K562 (cell line): ENCODE measurements around the gene LIPT1. TPM values are rescaled to one million over a fixed set of nuclear protein-coding genes. Genes with fewer than 3 reads are reported as not detected.

Experiments used
- ATF2 ChIP-seq: sonication (generic); formaldehyde crosslinking; IDR thresholded peaks from 2 replicates; pipeline ENCODE4 v1.8.1; 2022; ENCODE audit warnings: missing genetic modification reagents
- BCL6 ChIP-seq: fragments of 250-450 bp; sonication (Bioruptor Pico); IDR thresholded peaks from 2 replicates; pipeline ENCODE4 v1.4.0; 2020
- C11orf30 ChIP-seq: fragments of 450-650 bp; IDR thresholded peaks from 2 replicates; pipeline ENCODE4 v1.6.1; 2016; ENCODE audit warnings: low read depth, mild to moderate bottlenecking
- CEBPZ ChIP-seq: fragments of 150-350 bp; IDR thresholded peaks from 2 replicates; pipeline ENCODE4 v1.6.1; 2014; ENCODE audit warnings: low read depth, mild to moderate bottlenecking, low read length, borderline replicate concordance
- CTCF ChIP-seq, 3 experiments: IDR thresholded peaks in 2 of 3; conservative IDR thresholded peaks in 1 of 3; 2 replicates each; pipeline ENCODE4 v1.5.1; 2011 to 2012; ENCODE audit warnings: low read length in 3 of 3, mild to moderate bottlenecking in 3 of 3, control low read depth in 2 of 3, improper control_type of control experiment in 1 of 3, inconsistent platforms in 1 of 3, low read depth in 1 of 3, mixed read lengths in 1 of 3, moderate library complexity in 1 of 3; ENCODE audit not compliant: insufficient read depth in 2 of 3
- ELK3 ChIP-seq: fragments of 450-650 bp; formaldehyde crosslinking; IDR thresholded peaks from 2 replicates; pipeline ENCODE4 v1.4.0; 2020; ENCODE audit warnings: mild to moderate bottlenecking
- HES1 ChIP-seq: fragments of 450-650 bp; IDR thresholded peaks from 2 replicates; pipeline ENCODE4 v1.6.1; 2016; ENCODE audit warnings: low read depth, mild to moderate bottlenecking, moderate library complexity
- HNRNPL ChIP-seq: fragments of 200-400 bp; formaldehyde crosslinking; IDR thresholded peaks from 2 replicates; pipeline ENCODE4 v1.6.1; 2017; ENCODE audit warnings: low read depth, mild to moderate bottlenecking, low read length
- MEIS2 ChIP-seq: fragments of 450-650 bp; IDR thresholded peaks from 2 replicates; pipeline ENCODE4 v1.6.1; 2014; ENCODE audit warnings: mild to moderate bottlenecking; ENCODE audit not compliant: partially characterized antibody
- NCOR1 ChIP-seq: fragments of 450-650 bp; IDR thresholded peaks from 2 replicates; pipeline ENCODE4 v1.6.1; 2016; ENCODE audit warnings: mild to moderate bottlenecking, moderate library complexity
- NEUROD1 ChIP-seq: fragments of 150-350 bp; IDR thresholded peaks from 2 replicates; pipeline ENCODE4 v1.6.1; 2014; ENCODE audit warnings: borderline replicate concordance, low read length, low read depth; ENCODE audit not compliant: partially characterized antibody
- NFYB ChIP-seq: IDR thresholded peaks from 2 replicates; pipeline ENCODE4 v1.6.1; 2011; ENCODE audit warnings: mild to moderate bottlenecking, moderate library complexity; ENCODE audit not compliant: insufficient read length; ENCODE audit errors: extremely low read depth
- NR3C1 ChIP-seq: sonication (generic); formaldehyde crosslinking; IDR thresholded peaks from 2 replicates; pipeline ENCODE4 v1.8.1; 2022; ENCODE audit warnings: missing genetic modification reagents
- PTTG1 ChIP-seq: fragments of 450-650 bp; IDR thresholded peaks from 2 replicates; pipeline ENCODE4 v1.6.1; 2016; ENCODE audit warnings: low read depth, mild to moderate bottlenecking, missing genetic modification characterization, missing compliant biosample characterization
- RAD51 ChIP-seq: fragments of 450-650 bp; IDR thresholded peaks from 2 replicates; pipeline ENCODE4 v1.7.1; 2016; ENCODE audit warnings: low read depth, mild to moderate bottlenecking, borderline replicate concordance
- SUPT5H ChIP-seq: fragments of 450-650 bp; IDR thresholded peaks from 2 replicates; pipeline ENCODE4 v1.6.1; 2016
- U2AF1 ChIP-seq: fragments of 200-400 bp; formaldehyde crosslinking; optimal IDR thresholded peaks from 2 replicates; pipeline ENCODE3; 2017; ENCODE audit warnings: mild to moderate bottlenecking, low read depth, low read length, moderate library complexity
- ZBTB7A ChIP-seq: IDR thresholded peaks from 2 replicates; pipeline ENCODE4 v1.6.1; 2011; ENCODE audit warnings: low read depth, mild to moderate bottlenecking, low read length, moderate library complexity, borderline replicate concordance; ENCODE audit not compliant: control insufficient read depth
- ZEB2 ChIP-seq: fragments of 450-650 bp; IDR thresholded peaks from 2 replicates; pipeline ENCODE4 v1.6.1; 2016
- polyA plus RNA-seq, 8 experiments: library from polyadenylated mRNA; depleted of rRNA in 4 of 8; stranded (reverse) in 5 of 8; unstranded in 3 of 8; fragments of >200 nt; fragmentation: Nextera tagmentation in 2 of 8; fragmentation: Illumina TruSeq in 1 of 8; extraction: Ambion mirVana in 2 of 8; extraction: Trizol in 1 of 8; gene quantifications; 2 replicates each; pipeline versions ENCODE4 v1.2.1 to v1.2.3, GENCODE V29; 2011 to 2014; ENCODE audit warnings: inconsistent platforms in 1 of 8, missing spikeins in 1 of 8
- total RNA-seq, 7 experiments: library from RNA; depleted of rRNA in 6 of 7; stranded (reverse); fragments of >200 nt in 6 of 7; fragmentation: Illumina TruSeq in 2 of 7; extraction: Trizol in 2 of 7; gene quantifications; 2 replicates each; pipeline versions ENCODE4 v1.2.1 to v1.2.3, GENCODE V29; 2011 to 2021; ENCODE audit warnings: low replicate concordance in 1 of 7

Gene LIPT1
- total and polyA plus RNA-seq, 9 of the 15 experiments (the other 6 are each of a cell fraction or from before 2014, with no cell fraction given), result 6.4 to 18.3 (median 11.6) TPM

GRCh38 chr2:99141110-99142108 is 13.4 kb upstream of the LIPT1 start, which contains the start of gene C2orf15 (continued):
- no peak for TF ChIP-seq CTCF (IDR thresholded peaks at IDR 0.05 in 2 of 3, conservative IDR thresholded peaks at IDR 0.05 in 1 of 3; ENCODE audit: insufficient read depth in 2 of 3, low read depth in 1 of 3, low read length in 3 of 3)
- no peak for TF ChIP-seq HNRNPL
- no peak for TF ChIP-seq NR3C1 (CRISPR knock-in tag)
- TF ChIP-seq U2AF1, result no peak
- no peak for TF ChIP-seq BCL6 (CRISPR knock-in tag)
- TF ChIP-seq C11orf30, result no peak
- TF ChIP-seq ZBTB7A, result peak; percentile 64; the same call in 1 of the 2 replicates
- TF ChIP-seq NEUROD1, result no peak
- peak; percentile 74 for TF ChIP-seq ZEB2
- no peak for TF ChIP-seq HES1
- no peak for TF ChIP-seq NFYB
- no peak for TF ChIP-seq NCOR1
- TF ChIP-seq PTTG1, result no peak
- TF ChIP-seq ATF2 (CRISPR knock-in tag), result no peak
- TF ChIP-seq CEBPZ, result no peak
- TF ChIP-seq MEIS2, result peak; percentile 75
- TF ChIP-seq RAD51, result no peak
- no peak for TF ChIP-seq SUPT5H
- no peak for TF ChIP-seq ELK3
